Stimulated activated CD8-positive, alpha-beta memory T cell treated with anti-CD3 and anti-CD28 coated beads, Interleukin-15, amount 100 ng/mL, for 24 hours (primary cell): ENCODE results near the gene KCNJ5.

ENCODE experiments used
- DNase-seq: peaks from one replicate; pipeline ENCODE4 v3.0.0-alpha.2; 2020; ENCODE audit warnings: low read depth

Gene KCNJ5

GRCh38 chr11:128890543-128891368 lies at the start of gene KCNJ5:
Gene KCNJ5, plus strand, starts transcription at chr11:128891356. Its CDS starts 19,918 bp downstream, at chr11:128911274.
- DNase-seq, result no peak

- no peak for DNase-seq
These were observed 49.6 kb upstream of the KCNJ5 start for GRCh38 chr11:128841461-128842072.

DNA sequence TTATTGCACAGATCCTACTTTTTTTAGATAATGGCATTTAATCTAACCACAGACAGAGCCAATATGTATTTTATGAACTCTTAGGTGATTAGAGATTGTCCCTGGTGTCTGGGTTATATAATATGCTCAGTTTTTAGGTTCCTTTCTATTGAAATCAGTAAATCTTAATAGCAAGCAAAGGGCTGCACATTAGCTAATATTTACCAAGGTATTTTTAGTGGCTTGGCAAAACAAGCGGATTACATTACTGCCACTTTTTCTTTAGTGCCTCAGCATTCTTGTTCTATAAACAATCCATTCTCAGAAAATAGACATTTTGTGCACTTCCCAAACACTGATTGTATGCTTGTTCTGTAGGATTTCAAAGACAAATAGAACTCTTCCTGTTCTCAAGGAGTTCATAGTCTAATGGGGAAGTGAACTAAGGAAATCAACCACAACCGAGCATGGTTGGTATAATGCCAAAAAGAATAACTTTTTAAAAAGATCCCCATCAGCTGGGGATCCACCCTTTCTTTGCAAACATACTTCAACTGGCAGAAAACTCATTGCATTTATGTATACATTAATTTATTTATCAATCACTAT lies 47.9 kb upstream of the KCNJ5 start:
- DNase-seq, result no peak

- no peak for DNase-seq
These were observed 45.8 kb upstream of the KCNJ5 start for GRCh38 chr11:128845334-128845780.

GRCh38 chr11:128846985-128847384 lies 44.2 kb upstream of the KCNJ5 start:
- no peak for DNase-seq

GRCh38 chr11:128848815-128849455 lies 42.2 kb upstream of the KCNJ5 start:
- DNase-seq, result peak; percentile 63

DNA sequence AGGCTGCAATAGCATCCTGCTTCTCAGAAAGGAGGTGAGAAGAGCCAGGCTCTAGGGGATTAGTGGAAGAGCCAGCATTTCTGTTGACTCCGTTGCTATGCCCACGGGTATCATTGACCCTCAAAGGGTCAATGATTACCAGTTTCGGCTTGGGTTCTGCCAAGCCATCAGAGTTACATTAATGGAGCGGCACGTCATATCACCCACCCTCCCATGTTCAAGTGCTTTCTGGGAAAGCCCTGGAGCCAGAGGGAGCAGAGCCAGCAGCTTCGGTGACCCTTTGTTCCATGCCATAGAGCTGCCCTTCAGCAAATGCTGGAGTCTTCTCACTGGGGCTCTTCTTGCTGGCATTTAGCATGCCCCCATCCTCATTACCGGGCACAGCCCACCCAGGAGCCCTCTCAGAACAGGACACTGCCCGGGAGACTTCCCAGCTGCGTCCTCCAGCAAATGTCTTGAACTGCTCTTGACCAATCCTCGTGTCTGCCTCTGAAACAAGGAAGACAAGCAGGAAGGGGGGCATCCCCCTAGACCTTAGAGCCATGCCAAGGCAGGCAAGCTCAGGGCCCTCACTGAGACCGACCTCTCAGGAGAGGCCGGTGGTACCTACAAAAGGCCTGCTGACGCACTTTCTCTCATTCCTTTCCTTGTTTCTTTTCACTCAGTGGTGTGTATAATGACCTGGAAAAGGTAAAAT lies 38.7 kb upstream of the KCNJ5 start:
- no peak for DNase-seq

DNA sequence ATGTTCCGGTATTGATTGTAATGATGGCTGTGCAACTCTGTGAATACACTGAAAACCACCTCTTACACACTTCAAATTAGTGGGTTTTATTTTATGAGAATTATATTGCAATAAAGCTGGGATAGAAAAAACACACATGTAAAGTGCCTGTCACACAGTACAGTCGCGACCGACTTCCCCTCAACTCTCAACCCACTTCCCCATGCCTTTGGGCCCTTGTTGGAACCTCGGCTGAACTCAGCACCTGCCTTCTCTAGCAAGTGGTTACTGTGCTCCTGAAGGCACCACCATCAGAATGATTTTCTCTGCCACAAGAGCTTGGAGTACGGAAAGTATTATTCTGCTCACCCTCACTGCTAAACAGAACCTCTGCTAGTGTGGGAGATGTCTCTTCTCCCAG lies 37.6 kb upstream of the KCNJ5 start:
- no peak for DNase-seq

DNA sequence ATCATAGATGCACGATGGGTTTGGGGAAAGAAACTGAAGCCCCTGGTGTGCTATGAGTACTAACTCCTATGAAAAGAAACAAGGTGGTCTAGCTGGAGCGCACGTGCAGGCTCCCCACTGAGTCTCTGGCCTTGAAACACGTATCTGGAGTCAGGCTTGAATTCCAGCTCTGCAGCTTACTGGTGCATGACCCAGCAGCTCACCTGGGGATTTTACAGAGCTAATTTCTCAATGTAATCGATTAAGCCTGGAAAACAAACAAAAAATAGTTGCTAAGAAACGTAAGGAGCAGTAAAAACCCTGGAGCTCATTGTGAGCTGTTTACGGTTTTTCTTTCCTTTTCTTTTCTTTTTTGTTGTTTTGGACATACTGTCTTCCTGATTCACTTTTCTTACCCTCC lies 36.3 kb upstream of the KCNJ5 start:
- no peak for DNase-seq

DNA sequence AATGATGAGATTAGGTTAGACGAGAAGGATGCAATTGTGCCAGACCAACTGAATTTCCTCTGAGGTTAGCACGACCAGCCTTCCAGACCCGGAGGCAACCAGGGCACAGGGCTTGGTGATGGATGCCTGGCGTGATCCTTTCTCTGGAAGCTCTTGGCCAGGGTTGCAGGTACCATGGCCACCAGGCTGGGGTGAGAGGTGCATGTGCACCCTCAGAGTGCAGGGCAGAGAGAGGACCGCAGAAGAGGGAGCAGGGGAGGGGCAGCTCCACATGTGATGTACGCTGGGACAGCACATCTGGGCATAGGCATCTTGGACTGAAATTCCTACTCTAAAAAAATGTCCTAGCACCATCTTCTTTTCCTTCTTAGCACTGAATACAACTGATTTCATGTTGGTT lies 34.9 kb upstream of the KCNJ5 start:
- DNase-seq, result no peak

DNA sequence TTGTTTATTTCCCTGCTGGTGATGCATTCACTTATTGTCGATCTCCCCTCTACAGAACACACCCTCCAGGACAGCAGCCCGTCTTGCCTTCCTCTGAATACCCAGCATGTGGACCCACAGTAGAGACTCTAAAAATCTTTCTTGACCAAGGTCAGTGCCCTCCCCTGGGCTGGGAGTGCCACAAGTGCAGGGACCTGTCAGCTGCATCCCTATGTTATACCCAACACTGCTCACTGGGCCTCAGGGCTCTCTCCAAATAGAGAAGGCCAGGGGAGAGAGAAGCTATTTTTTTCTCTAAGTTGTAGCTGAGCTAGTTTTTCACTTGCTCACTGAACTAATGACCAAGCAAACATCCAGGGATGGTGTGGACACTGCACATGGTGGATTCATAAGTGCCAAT lies 33.8 kb upstream of the KCNJ5 start:
- no peak for DNase-seq

GRCh38 chr11:128859563-128860441 lies 31.4 kb upstream of the KCNJ5 start:
- peak; percentile 67 for DNase-seq

- no peak for DNase-seq
These were observed 30.4 kb upstream of the KCNJ5 start for GRCh38 chr11:128860571-128861361.

- no peak for DNase-seq
These were observed 28.8 kb upstream of the KCNJ5 start for GRCh38 chr11:128862406-128862805.

DNA sequence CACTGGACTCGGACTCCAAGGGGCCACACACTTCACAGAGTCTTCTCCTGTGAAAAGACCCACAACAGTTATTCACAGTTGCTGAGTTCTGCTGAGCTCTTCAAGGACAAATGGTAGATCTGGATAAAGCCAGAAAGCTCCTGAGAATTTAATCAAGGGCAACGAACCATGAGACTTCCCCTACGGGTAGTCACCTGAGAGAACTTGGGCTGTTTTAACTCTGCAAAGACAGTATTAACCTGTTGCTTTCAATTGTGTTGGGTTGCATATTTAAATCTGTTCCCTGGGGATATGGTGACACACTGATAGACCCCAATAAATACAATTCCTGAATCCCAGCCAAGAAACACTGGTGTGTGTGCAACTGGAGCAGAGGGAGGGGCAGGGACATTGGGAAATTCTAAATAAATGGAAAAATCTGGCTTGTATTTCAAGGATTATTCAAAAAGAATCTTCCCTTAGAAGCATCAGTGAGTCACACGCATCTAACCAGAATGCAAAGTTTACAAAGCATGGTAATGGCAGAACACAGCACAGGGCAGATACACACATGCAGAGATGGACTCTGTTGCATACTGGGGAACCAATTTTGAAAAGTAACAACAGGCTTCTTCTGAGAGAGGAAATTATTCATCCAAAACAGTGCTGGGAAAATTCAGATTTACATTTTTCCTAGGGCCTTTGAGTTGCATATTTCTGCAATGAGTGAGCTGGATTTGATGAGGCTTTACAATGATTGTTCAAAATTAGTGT lies 28.1 kb upstream of the KCNJ5 start:
- DNase-seq, result no peak

DNA sequence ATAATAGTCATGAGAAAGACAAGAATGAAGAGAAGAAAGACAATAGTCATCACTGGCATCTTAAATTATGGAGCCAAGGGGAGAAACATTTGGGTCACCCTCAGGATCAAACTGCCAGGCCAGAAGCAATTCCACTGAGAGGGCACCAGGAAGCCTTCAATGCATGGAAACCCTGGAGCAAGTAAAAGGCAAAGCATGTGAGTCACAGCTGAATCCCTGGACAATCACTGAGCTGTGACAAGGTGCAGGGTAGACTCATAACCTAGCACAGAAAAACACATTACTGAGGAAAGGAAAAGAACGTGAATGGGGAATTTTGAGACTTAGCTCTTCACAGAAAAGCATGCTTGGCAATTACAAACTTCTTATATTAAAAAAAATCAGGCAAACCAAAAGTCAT lies 25.7 kb upstream of the KCNJ5 start:
- no peak for DNase-seq

DNA sequence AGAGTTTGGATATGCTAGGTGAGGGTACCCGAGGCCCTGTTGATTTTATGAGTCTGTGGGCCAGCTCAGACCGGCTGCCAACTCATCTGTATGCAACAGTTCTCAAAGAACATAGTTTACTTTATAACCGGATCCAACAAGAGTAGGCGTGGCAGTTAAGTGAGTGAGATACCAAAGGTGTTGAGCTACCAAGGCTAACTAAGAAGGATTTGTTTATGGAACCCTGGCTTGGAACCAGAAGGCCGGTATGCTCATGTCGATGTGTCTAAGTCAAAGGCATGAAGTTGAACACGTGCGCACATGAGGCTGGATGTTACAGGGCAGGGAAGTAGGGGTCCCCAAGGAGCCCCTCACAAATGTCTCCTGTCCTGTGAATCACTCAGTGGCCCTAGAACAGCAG lies 23.9 kb upstream of the KCNJ5 start, which contains the start of gene KCNJ1:
Gene KCNJ1, minus strand, starts transcription at position 20 of the 400 bp plus-strand sequence. CDS start 27,053 bp downstream, outside the sequence.
- no peak for DNase-seq

- no peak for DNase-seq
These were observed 22.1 kb upstream of the KCNJ5 start for GRCh38 chr11:128868841-128869671.
